ENCODE results near the gene UBE2N. TPM values are rescaled to one million over a fixed set of nuclear protein-coding genes. Genes with fewer than 3 reads are reported as not detected.

UBE2N gene
- 65.7 and 78.7 TPM in 2 replicates for total RNA-seq

GRCh38 chr12:93441617-93442410 is at the start of gene UBE2N:
TSS of gene UBE2N (minus strand) at chr12:93441947. CDS start at chr12:93441884, 63 bp downstream.

GRCh38 chr12:93467351-93468007 is 25.7 kb upstream of the UBE2N start, which contains the start of gene MRPL42:
TSS of gene MRPL42 (plus strand) at chr12:93467514. CDS start at chr12:93469286, 1,772 bp downstream.

GRCh38 chr12:93377252-93378195 is 64.2 kb downstream of the UBE2N start, which contains the start of gene NUDT4:
TSS of gene NUDT4 (plus strand) at chr12:93377925. CDS start at chr12:93378323, 398 bp downstream.

Other genes with a start within 250 kb of the UBE2N start
- 40.6 and 40.9 TPM in 2 replicates for gene NUDT4, start 64.0 kb downstream of the UBE2N start, total RNA-seq
- 53.0 and 85.8 TPM in 2 replicates for gene MRPL42, start 25.6 kb upstream of the UBE2N start, total RNA-seq
- gene SOCS2, start 130.7 kb upstream of the UBE2N start, total RNA-seq = 40.6 and 66.3 TPM in 2 replicates
- 46.1 and 55.6 TPM in 2 replicates for gene CRADD, start 235.4 kb upstream of the UBE2N start, total RNA-seq

All from myometrial cell (primary cell).